Ovary (tissue), 10 donors: ENCODE results near the gene BTBD17. TPM values are rescaled to one million over a fixed set of nuclear protein-coding genes. Genes with fewer than 3 reads are reported as not detected.
A peak's percentile ranks its signal among the peaks of the same experiment; 100 is the strongest.

Experiments used
- DNase-seq, 5 donors: peaks; one replicate each; pipeline ENCODE4 v3.0.0-alpha.2; 2019 to 2020
- H3K27ac ChIP-seq, 2 donors: fragments of 200-600 bp; one replicate each; pipeline versions ENCODE4 v1.5.1 to v1.8.0; 2019 to 2022
- H3K27me3 ChIP-seq: fragments of 200-600 bp; one replicate; pipeline ENCODE4 v1.8.0; 2022
- H3K36me3 ChIP-seq: fragments of 200-600 bp; sonication (generic); one replicate; pipeline ENCODE4 v1.5.1; 2019
- H3K4me1 ChIP-seq: one replicate; pipeline ENCODE4 v1.8.1; 2013; ENCODE audit warnings: mild to moderate bottlenecking, moderate library complexity; ENCODE audit not compliant: insufficient read depth
- H3K4me3 ChIP-seq: fragments of 200-600 bp; sonication (generic); one replicate; pipeline ENCODE4 v1.5.1; 2017
- H3K9me3 ChIP-seq, 2 donors: fragments of 200-600 bp in 1 of 2; sonication (generic) in 1 of 2; one replicate each; pipeline versions ENCODE4 v1.5.1 to v1.8.1; 2013 to 2019; ENCODE audit warnings: mild to moderate bottlenecking in 1 of 2, moderate library complexity in 1 of 2
- EP300 ChIP-seq: sonication (generic); formaldehyde crosslinking; IDR thresholded peaks from one replicate; pipeline ENCODE4 v1.6.1; 2017; ENCODE audit warnings: antibody characterized with exemption
- POLR2A ChIP-seq: fragments of 450-650 bp; IDR thresholded peaks from one replicate; pipeline ENCODE4 v1.6.1; 2017; ENCODE audit warnings: antibody characterized with exemption, mild to moderate bottlenecking, moderate library complexity
- WGBS, 3 donors: extraction: QIAGEN DNeasy Blood & Tissue Kit in 1 of 3; methylation state at CpG; one replicate each; pipeline versions ENCODE4 v1.1.5 to v1.1.7; 2013 to 2017; 5-methylcytosine and 5-hydroxymethylcytosine counted together
- intact Hi-C, 4 donors: fragments of 100-400 bp; cut with DNase I; formaldehyde crosslinking; loops; one replicate each; pipeline versions ENCODE4 v1.11.0 to v1.15.1; 2022 to 2023
- long read RNA-seq, 3 donors: library from polyadenylated mRNA in 2 of 3; unstranded in 2 of 3; transcript quantifications; one replicate each; pipeline ENCODE4 v2.0.0 and lab custom pipeline, GENCODE V29; 2021 to 2026
- polyA plus RNA-seq, 2 donors: library from polyadenylated mRNA; stranded (reverse); fragments of 200-250 nt in 1 of 2; fragments of 350-450 nt in 1 of 2; fragmentation: Illumina TruSeq in 1 of 2; extraction: RNeasy Lipid Tissue Mini Kit (QIAGEN cat#74804) in 1 of 2; gene quantifications; one replicate each; pipeline ENCODE4 v1.2.3, GENCODE V29; 2013 to 2014
- total RNA-seq, 7 donors: library from RNA; depleted of rRNA in 2 of 7; stranded (reverse); fragments of >200 nt in 2 of 7; fragmentation: NEBNext Ultra II Directional in 3 of 7; extraction: Animal tissue kit (Norgen Biotek cat#: 25700) in 3 of 7; gene quantifications; one replicate each; pipeline versions ENCODE4 v1.1.0 to v1.2.4, GENCODE V29; 2016 to 2023
- TF ChIP-seq, protein P1 (sequence below), 3 donors: fragments of 450-650 bp in 2 of 3; fragments of 200-600 bp in 1 of 3; IDR thresholded peaks; one replicate each; pipeline versions ENCODE4 v1.5.1 to v1.8.0; 2016 to 2022; ENCODE audit warnings: antibody characterized with exemption in 3 of 3, mild to moderate bottlenecking in 1 of 3
- donor health status: DM: no; HTN: no; CAD: no; lungs with moderate emphysema.
- donor health status: DM: no; HTN: no; CAD: no.
- donor health status: Bipolar disorder and iron deficiency.
- donor health status: DM: yes; HTN: yes; CAD: no.
- donor health status: DM: no; HTN: no; CAD: no.
- donor health status: DM: yes; HTN: yes; CAD: no.

Gene BTBD17, protein sequence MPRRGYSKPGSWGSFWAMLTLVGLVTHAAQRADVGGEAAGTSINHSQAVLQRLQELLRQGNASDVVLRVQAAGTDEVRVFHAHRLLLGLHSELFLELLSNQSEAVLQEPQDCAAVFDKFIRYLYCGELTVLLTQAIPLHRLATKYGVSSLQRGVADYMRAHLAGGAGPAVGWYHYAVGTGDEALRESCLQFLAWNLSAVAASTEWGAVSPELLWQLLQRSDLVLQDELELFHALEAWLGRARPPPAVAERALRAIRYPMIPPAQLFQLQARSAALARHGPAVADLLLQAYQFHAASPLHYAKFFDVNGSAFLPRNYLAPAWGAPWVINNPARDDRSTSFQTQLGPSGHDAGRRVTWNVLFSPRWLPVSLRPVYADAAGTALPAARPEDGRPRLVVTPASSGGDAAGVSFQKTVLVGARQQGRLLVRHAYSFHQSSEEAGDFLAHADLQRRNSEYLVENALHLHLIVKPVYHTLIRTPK
- not detected for total RNA-seq
- polyA plus RNA-seq = not detected
- long read RNA-seq, donor 1 = 0 reads
- long read RNA-seq, donor 2, partial matches to known transcripts = 0 of 1 reads
- long read RNA-seq, donor 2, other reads (novel, unspliced or antisense) = 0 of 1 reads
- long read RNA-seq, donor 3 = 0 reads

DNA sequence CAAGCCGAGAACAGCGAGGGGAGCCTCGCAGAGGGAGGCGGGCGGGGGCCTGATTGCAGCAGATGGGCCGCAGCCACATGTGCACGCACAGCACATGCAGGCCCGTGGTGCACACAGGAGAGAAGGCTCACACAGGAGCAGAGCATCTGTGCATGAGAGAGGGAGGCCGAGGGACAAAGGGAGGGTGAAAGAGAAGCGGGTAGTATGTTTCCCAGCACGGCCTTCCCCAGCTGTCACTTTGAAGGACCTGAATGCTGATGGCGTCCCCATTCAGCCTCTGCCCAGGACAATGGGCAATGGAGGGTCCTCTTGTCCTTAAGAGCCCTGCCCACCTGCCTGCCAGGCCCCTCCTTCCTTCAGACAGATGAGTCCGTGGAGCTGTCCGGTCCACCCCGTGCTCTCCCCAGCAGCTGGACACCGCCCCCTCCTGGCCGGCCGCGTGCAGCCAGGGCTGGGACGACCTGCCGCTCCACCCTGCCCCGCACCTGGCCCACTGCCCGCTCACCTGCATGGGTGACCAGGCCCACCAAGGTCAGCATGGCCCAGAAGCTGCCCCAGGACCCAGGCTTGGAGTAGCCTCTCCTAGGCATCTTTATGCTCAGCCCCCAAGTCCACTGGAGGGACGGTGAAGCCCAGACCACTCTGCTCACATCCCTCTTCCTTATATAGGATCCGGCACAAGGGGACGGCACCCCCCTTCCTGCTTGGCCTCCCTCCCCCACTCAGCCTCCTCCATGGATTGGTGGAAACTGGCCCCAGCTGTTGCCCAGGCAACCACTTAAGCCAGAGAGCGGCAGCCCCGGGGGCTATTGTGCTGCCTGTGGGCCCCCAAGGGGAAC, at the start of gene BTBD17:
TSS of gene BTBD17 (minus strand) at position 639 of the 839 bp plus-strand sequence. CDS start at position 590, 49 bp downstream.
- WGBS, 3 donors = 17 to 21% (median 18%) methylated on average over 28 of the region's 28 CpGs
- peak; percentile 41 to 75 (median 66) for DNase-seq
- no peaks in the 10 kb centered on the region for H3K36me3 ChIP-seq

DNA sequence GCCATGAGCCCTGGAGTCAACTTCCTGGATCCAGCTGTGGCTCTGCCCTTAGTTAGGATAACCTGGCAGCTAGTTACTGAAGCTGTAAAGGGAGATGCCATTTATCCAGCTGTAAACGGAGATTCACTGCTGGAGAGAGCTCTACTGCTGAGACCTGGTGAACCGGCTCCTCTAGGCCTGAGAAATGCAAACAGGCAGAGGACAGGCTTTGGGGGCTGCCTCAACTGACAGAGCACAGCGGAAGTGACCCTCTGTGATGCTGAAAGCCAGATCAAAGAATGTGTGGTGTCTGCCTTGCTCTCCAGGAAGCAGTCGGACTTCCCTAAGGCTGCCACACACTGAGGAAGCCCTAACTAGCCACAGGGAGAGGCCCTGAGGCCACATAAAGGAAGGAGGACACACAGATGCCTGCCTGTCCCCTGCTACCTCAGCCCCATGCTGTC, 48.4 kb upstream of the BTBD17 start:
- H3K4me3 ChIP-seq = no peak overlapping the region
- H3K4me1 ChIP-seq = no peaks in the 10 kb centered on the region
- no peak for DNase-seq
- intact Hi-C loops = no loop called here
- 72 to 88% (median 86%) methylated on average over 4 of the region's 4 CpGs for WGBS, 3 donors
- H3K27ac ChIP-seq = no peak overlapping the region
- H3K27me3 ChIP-seq = no peaks in the 10 kb centered on the region
- TF ChIP-seq, protein P1, sequence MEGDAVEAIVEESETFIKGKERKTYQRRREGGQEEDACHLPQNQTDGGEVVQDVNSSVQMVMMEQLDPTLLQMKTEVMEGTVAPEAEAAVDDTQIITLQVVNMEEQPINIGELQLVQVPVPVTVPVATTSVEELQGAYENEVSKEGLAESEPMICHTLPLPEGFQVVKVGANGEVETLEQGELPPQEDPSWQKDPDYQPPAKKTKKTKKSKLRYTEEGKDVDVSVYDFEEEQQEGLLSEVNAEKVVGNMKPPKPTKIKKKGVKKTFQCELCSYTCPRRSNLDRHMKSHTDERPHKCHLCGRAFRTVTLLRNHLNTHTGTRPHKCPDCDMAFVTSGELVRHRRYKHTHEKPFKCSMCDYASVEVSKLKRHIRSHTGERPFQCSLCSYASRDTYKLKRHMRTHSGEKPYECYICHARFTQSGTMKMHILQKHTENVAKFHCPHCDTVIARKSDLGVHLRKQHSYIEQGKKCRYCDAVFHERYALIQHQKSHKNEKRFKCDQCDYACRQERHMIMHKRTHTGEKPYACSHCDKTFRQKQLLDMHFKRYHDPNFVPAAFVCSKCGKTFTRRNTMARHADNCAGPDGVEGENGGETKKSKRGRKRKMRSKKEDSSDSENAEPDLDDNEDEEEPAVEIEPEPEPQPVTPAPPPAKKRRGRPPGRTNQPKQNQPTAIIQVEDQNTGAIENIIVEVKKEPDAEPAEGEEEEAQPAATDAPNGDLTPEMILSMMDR (IDR thresholded peaks at IDR 0.05) = no peak
- TF ChIP-seq EP300 = no peak
- no peak for TF ChIP-seq POLR2A
- no peaks in the 10 kb centered on the region for H3K9me3 ChIP-seq
- H3K36me3 ChIP-seq = no peaks in the 10 kb centered on the region

More for the DNA sequence above, at the start of gene BTBD17:
- no peak within 1 kb of the TSS for H3K27ac ChIP-seq
- H3K4me3 ChIP-seq = no peak within 1 kb of the TSS
- H3K27me3 ChIP-seq = no peaks in the 10 kb centered on the region
- H3K4me1 ChIP-seq = no peaks in the 10 kb centered on the region
- TF ChIP-seq, protein P1 (IDR thresholded peaks at IDR 0.05) = peak; percentile 23 to 61 (median 56)
- no peak for TF ChIP-seq POLR2A
- TF ChIP-seq EP300 = no peak
- intact Hi-C loops = loop anchor here in 3 of 4 donors (5.0 kb wide), 2 partner anchors 149 to 164 kb away; partner anchors contain the start of gene TTYH2 (in 2 of the 3)
- H3K9me3 ChIP-seq = no peaks in the 10 kb centered on the region

DNA sequence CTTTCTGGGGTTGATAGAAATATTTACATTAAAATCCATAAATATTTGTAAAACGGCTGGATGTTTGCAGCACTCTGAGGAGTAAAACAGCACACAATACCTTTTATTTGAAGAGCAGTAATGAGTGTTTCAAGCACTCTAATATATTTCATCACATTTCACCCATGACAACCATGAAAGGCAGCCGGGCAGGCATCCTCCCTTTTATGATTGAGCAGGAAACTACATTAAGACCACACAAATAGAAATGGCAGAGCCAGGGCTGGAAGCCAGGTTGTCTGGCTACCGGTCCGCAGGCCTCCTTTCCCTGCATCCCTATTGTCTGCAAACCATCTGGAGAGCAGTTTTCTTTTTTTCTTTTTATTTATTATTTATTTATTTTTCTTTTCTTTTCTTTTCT, 47.1 kb upstream of the BTBD17 start:
- no peak overlapping the region for H3K27ac ChIP-seq
- intact Hi-C loops = no loop called here
- WGBS, 3 donors = 17 to 36% (median 33%) methylated on average over 4 of the region's 4 CpGs
- no peak overlapping the region for H3K4me3 ChIP-seq
- H3K27me3 ChIP-seq = no peaks in the 10 kb centered on the region
- no peak for DNase-seq
- H3K36me3 ChIP-seq = no peaks in the 10 kb centered on the region
- H3K9me3 ChIP-seq = no peaks in the 10 kb centered on the region
- no peaks in the 10 kb centered on the region for H3K4me1 ChIP-seq
- TF ChIP-seq, protein P1 (IDR thresholded peaks at IDR 0.05) = no peak

DNA sequence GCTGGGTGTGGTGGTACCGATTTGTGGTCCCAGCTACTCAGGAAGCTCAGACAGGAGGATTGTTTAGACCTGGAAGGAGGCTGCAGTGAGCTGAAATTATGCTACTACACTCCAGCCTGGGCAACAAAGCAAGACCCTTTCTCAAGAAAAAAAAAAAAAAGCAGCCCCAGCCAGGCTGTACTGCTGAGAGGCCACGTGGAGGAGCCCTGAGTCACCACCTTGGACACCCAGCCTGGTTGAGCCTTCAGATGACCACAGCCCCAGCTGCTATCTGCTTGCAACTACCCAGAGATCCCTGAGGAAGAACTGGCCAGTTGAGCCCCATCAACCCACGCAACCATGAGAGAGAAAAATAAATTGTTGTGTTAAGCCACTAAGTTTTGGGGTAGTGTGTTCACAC, 46.6 kb upstream of the BTBD17 start:
- no peaks in the 10 kb centered on the region for H3K36me3 ChIP-seq
- DNase-seq = no peak
- H3K27ac ChIP-seq = no peak overlapping the region
- 55 to 59% (median 58%) methylated on average over 3 of the region's 3 CpGs for WGBS, 3 donors
- no peaks in the 10 kb centered on the region for H3K9me3 ChIP-seq
- H3K4me3 ChIP-seq = no peak overlapping the region
- H3K4me1 ChIP-seq = no peaks in the 10 kb centered on the region
- TF ChIP-seq EP300 (no peak), POLR2A (no peak)
- TF ChIP-seq, protein P1 (IDR thresholded peaks at IDR 0.05) = no peak
- intact Hi-C loops = no loop called here
- H3K27me3 ChIP-seq = no peaks in the 10 kb centered on the region
